Eye (tissue), 1 donor: Measurements from ENCODE around the gene IFNAR1.
"Not testable (repeated sequence)": the region's sequence is repeated elsewhere in the genome, so short reads cannot be mapped to it uniquely, and the experiment has no call there.

ENCODE experiments used
- DNase-seq: peaks from one replicate; pipeline ENCODE4 v3.0.0-alpha.2; 2015

Gene IFNAR1

DNA sequence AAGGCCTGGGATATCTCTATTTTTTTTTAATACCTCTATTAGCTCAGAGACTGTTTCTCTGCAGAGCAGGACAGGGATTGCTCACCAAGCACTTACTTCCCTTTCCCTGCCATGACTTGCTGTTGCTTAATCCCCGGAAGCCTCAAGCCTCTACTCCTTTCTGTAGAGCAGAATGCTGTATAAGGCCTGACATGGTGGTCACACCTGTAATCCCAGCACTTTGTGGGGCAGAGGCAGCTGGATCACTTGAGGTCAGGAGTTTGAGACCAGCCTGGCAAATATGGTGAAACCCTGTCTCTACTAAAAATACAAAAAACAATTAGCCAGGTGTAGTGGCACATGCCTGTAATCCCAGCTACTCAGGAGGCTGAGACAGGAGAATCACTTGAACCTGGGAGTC, 55.2 kb downstream of the IFNAR1 start:
- DNase-seq: not testable (repeated sequence)

- DNase-seq: no peak
Observed at GRCh38 chr21:33380483-33380998, 55.8 kb downstream of the IFNAR1 start.

GRCh38 chr21:33381381-33381780, 56.6 kb downstream of the IFNAR1 start:
- not testable (repeated sequence) for DNase-seq

- DNase-seq: no peak
Observed at GRCh38 chr21:33383056-33383888, 58.5 kb downstream of the IFNAR1 start.

DNA sequence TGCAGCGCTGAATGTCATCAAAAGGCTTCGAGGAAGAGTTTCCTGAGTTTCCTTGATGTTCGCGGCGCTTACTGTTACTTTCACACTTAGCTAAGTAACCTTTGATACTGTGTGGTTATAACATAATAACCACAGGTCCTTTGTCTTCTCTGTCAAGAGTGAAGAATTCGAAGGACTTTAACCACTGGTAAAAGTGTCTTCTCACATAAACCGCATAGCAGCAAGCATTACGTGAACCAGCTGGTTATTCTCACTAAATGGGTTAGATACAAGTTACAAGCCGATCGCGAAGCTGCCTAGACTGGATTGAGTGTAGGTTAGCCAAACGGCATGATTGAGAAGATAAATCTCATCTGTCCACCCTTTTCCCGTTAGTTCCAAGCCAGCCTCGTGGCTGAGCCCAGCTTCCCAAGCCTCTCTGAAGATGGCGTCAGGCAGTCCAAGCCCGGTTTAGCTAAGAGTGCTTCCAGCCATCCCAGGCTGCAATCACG, 60.1 kb downstream of the IFNAR1 start:
- no peak for DNase-seq

- DNase-seq: no peak
Observed at GRCh38 chr21:33386222-33386784, 61.5 kb downstream of the IFNAR1 start.

- no peak for DNase-seq
Observed at GRCh38 chr21:33387294-33387693, 62.5 kb downstream of the IFNAR1 start.

DNA sequence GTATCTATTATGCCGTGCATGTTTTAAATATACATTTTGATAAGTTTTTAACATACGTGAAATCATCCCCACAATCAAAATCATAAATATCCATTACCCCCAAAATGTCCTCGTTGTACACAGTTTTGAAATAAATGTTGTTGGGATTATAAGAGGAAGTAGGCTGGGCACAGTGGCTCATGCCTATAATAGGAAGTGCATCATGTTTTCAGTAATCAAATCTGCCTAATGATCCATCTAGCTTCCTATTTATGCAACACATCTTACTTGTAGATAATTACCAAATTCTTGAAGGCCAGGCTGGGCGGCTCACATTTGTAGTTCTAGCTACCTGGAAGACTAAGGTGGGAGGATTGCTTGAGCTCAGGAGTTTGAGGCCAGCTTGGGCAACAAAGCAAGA, 63.4 kb downstream of the IFNAR1 start:
- DNase-seq: no peak

DNA sequence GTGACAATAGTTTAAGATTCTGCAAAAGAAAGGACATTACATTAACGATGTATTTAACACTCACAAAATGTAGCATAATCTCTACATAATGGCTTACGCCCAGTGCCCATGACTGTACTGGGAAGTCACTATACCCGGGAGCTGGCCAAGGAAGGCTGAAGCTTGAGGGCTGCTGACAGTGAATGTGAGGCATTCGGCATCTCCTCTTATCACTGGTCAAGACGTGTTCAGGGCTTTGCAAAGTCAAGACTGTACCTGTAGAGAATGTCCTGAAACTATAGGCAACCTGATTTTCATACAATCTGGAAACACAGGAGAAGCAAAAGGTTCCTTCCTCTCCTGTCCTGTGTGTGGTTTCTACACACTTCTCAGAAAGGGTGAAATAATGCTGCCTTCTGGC, 65.7 kb downstream of the IFNAR1 start:
- no peak for DNase-seq

DNA sequence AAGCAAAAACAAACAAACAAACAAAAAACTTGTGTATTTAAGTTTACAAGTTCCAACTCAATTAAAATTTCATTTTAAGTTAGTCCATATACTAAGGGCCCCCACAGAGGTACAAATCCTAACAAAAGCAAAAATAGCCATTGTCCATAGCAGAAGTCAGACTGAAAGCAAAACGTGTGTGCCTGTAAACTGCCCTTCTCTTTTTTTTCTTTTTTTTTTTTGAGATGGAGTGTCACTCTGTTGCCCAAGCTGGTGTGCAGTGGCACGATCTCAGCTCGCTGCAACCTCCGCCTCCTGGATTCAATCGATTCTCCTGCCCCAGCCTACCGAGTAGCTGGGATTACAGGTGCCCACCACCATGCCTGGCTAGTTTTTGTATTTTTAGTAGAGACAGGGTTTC, 66.9 kb downstream of the IFNAR1 start:
- DNase-seq: no peak

- no peak for DNase-seq
Observed at GRCh38 chr21:33392284-33392985, 67.7 kb downstream of the IFNAR1 start.

DNA sequence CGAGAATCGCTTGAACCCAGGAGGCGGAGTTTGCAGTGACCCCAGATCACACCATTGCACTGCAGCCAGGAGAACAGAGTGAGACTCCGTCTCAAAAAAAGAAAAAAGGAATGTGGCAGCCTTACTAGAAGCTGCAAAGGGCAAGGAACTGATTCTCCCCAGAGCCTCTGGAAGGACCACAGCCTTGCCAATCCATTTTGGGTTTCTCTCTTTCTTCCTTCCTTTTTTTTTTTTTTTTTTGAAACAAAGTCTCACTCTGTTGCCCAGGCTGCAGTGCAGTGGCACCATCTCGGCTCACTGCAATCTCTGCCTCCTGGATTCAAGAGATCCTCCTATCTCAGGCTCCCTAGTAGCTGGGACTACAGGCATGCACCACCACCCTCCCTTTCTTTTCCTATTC, 68.6 kb downstream of the IFNAR1 start:
- DNase-seq: no peak

DNA sequence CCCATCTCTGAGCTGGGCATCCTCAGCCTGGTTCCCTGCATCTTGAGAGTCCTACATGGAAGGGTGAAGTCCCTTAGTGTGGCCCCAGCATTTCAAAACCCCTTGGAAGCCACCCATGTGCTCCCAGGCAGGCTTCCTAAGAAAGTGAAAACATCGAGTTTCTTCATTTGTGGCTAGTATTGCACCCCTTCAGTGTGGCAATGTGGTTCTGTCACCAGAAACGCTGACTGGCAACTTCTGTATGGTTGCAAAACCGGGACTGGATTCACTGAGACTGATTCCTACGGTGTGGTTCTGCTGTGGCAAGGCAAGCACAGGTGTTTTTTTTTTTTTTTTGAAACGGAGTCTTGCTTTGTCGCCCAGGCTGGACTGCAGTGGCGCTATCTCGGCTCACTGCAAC, 69.5 kb downstream of the IFNAR1 start:
- no peak for DNase-seq

DNA sequence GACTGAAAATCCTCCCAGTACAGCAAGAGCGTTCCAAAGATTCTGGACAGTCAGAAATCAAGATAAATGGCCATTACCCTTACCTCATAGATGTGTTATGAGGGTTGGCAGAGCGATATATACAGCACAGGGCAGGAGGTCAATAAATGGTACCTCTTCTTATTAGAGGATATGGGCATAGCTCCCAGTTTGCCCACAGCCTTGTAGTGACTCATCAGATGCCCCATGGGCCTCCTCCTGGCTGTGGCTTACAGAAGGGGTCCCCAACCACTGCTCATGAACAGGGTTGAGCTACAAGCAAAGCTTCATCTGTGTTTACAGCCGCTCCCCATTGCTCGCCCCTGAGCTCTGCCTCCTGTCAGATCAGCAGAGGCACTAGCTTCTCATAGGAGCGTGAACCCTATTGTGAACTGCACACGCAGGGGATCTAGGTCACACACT, 71.1 kb downstream of the IFNAR1 start:
- peak; percentile 87 for DNase-seq

- no peak for DNase-seq
Observed at GRCh38 chr21:33396436-33396835, 71.7 kb downstream of the IFNAR1 start.

- DNase-seq: no peak
Observed at GRCh38 chr21:33396951-33397350, 72.2 kb downstream of the IFNAR1 start.

DNA sequence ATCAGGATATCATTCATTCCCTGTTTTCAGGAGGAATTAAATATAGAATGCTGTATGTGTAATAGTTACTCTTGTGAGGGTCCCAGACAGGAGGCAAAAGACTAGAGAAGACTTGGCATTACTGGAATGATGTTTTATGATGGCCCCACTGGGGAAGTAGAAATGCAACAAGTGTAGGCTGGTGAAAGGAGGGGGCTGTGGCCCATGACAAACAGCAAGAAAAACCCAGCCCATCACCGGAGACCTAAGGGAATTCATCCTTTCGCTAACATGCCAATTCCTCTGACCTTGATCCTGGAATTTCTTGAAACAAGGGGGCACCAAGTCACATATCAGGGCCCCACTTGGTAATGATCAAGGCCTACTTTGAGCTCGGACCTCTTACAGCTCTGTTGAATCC, 72.9 kb downstream of the IFNAR1 start:
- no peak for DNase-seq

DNA sequence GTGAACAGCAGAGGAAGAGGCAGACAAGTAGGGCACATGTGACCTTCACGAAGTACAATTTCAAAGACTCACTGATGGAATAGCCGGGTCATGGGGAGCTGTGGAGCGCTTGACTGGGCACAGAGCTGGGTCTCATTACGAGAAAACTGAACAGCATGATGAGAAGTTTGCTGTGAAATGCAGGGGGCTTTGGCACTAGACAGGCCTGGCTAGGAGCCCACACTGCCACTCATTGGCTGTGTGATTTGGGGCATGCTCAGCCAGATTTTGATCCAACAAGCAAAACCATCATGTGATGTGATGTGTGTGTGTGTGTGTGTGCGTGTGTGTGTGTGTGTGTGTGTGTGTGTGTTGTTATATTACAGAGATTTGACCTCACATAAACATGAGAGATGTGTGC, 73.6 kb downstream of the IFNAR1 start:
- no peak for DNase-seq

- DNase-seq: peak; percentile 65
Observed at GRCh38 chr21:33401630-33401992, 76.8 kb downstream of the IFNAR1 start.

DNA sequence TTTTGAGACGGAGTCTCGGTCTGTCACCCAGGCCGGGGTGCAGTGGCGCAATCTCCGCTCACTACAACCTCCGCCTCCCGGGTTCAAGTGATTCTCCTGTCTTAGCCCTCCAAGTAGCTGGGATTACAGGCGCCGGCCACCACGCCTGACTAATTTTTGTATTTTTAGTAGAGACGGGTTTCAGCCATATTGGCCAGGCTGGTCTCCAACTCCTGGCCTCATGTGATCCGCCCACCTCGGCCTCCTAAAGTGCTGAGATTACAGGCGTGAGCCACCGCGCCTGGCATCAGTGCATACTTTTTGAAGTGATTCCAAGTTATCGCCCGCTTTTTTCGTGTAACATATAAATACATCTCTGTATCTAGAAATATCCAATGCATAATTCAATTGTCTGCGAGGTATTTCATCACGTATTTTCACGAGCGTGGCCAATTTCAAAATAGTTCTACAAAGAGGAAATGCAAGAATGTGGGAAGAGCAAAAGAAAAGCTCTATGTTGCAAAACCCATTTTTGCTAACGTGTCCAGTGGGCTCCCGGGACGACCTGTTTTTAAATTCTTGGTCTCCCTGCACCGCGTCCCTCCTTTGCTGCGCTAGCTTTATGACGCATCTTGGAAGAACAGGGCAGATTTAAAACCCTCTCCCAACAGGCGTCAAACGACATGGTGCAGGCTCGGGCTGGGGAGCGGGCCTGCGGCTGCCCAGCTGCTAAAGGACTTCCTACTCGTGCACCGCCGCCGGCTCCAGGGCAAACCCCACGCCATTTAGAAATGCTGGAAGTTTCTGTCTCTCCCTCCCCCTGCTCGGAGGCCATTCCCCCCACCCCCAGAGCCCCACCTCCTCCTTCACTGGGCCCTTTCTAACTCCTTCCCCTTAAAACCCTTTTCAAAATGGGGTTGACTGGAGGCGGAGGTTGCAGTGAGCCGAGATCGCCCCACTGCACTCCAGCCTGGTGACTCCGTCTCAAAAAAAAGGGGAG, 77.5 kb downstream of the IFNAR1 start:
- DNase-seq: peak; percentile 79

- DNase-seq: no peak
Observed at GRCh38 chr21:33403128-33403785, 78.5 kb downstream of the IFNAR1 start, which contains the start of gene IFNGR2. Gene IFNGR2 (plus strand): TSS chr21:33403413. CDS start chr21:33403544, 131 bp downstream.
